Stimulated activated CD8-positive, alpha-beta memory T cell treated with anti-CD3 and anti-CD28 coated beads, Interleukin-15, amount 100 ng/mL, for 48 hours (primary cell): ENCODE data around the gene DPM2.
A peak's percentile ranks its signal among the peaks of the same experiment; 100 is the strongest.

Source experiments
- DNase-seq, 2 donors: peaks; one replicate each; pipeline ENCODE4 v3.0.0-alpha.2; 2020; ENCODE audit warnings: low read depth in 2 of 2

DPM2 gene

GRCh38 chr9:127898433-127899127 lies 39.1 kb downstream of the DPM2 start:
- no peak for DNase-seq

DNA sequence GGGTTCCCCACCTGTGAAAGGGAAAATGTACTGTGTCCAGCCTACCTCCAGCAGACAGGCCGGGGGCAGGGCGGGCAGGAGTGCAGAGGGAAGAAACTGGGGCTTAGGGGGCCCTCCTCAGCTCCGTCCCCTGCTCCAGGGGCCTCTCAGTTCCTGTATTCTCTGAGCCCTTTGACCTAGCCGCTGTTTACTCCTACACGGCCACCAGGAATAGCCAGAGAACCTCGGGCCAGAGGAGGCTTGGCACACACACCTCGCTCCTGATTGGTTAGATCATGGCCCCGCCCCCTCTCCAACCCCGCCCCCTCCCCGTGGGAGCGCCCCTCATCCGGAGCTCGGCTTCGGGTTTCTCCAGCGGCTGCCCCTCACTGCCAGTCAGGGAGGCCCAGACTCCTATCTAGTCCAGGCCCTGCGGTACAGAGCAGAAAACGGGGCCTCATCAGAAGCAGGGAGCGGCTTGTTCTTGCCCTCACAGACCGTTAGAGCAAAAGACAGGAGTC lies 40.4 kb downstream of the DPM2 start:
- peak in 1 of 2 donors; percentile 32 for DNase-seq

GRCh38 chr9:127896395-127897192 lies 41.1 kb downstream of the DPM2 start:
- no peak for DNase-seq

GRCh38 chr9:127895811-127896210 lies 41.8 kb downstream of the DPM2 start:
- no peak for DNase-seq

DNA sequence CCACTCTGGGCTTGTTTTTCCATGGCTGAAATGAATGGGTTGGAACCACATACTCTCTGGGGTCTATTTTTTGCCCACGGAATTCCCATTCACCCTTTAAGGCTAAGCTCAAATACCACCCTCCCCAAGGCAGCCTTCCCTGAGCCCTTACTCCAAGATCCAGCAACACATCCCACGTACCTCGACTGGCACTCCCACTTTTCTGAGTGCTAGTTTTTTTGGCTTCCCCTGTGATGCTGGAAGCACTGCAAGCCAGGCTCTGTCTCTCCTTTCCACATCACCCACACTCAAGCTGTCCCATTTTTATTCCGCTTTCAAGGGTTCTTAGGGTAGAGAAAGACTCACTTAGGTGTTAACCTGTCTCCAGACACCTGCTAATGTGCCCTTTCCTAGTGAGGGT lies 44.3 kb downstream of the DPM2 start:
- DNase-seq = no peak

DNA sequence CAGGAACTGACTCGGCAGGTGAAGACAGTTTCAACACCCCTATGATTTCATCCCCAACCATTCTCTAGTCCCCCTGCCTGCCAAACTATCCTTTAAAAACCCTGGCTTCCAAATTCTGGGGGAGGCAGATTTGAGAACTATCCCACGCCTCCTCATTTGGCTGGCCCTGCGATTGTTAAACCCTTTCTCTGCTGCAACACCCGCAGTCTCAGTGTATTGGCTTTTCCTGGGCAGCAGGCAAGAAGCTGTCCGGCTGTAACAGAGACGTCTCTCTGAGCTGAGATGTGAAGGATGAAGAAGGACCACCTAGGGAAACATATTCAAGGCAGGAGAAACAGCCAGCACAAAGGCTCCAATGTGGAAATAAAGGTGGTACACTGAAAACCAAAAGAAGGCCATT lies 44.8 kb downstream of the DPM2 start:
- no peak for DNase-seq

GRCh38 chr9:127890053-127890452 lies 47.6 kb downstream of the DPM2 start:
- DNase-seq = no peak

- no peak for DNase-seq
Measured at GRCh38 chr9:127887792-127888191, 49.9 kb downstream of the DPM2 start.

GRCh38 chr9:127886401-127886972 lies 51.2 kb downstream of the DPM2 start:
- no peak for DNase-seq

DNA sequence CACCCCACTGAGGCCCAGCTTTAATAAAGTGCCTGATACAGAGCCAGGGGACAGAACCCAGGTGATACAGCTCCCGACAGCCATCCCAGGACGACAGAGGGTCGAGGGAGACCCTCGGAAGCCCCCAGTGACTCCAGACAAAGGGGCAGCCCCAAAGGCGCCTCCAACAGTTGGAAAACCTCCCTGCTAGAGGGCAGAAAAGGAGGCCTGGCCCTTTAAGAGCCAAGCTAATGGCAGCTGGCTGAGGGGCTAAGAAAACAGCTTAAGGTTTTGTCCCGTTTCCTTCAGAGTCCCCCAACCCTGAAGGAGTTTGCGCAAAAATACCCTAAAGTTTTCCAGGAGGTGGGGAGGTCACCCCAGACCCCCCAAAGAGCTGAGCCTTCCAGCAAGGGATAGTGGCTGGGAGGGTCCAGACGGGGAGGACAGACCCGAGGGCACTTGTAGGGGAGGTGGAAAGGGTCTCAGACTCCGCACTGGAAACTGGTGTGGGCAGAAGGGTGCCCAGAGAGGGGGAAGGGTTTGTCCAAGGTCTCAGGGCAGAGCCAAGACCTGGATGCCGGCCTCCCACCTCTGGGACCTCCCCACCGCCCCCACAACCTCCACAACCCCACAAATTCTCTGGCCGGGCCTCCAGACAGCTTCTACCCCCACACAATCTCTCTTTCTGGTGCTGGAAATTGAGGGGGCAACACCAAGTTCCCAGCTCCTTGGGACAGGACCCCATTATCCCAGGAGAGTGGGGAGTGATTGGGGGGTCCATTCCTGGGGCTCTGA lies 52.0 kb downstream of the DPM2 start:
- DNase-seq = no peak
